Measurements from ENCODE around the gene SEMA5A. TPM values are rescaled to one million over a fixed set of nuclear protein-coding genes. Genes with fewer than 3 reads are reported as not detected.

The SEMA5A gene
- total RNA-seq, 4 donors from 2014 or later: 0.46 to 3.2 (median 1.7) TPM

- no peaks in the 10 kb centered on the region for H3K27me3 ChIP-seq
- no peaks in the 10 kb centered on the region for H3K36me3 ChIP-seq
- no peak overlapping the region for H3K4me3 ChIP-seq
- no peak for ATAC-seq
- H3K27ac ChIP-seq: no peak overlapping the region
- DNase-seq: no peak
- intact Hi-C loops (cut with DNase I; ENCODE audit: low total_unique reads): no loop called here
- TF ChIP-seq POLR2A (IDR thresholded peaks at IDR 0.05): no peak
- TF ChIP-seq CTCF (IDR thresholded peaks at IDR 0.05 in 4 of 5, conservative IDR thresholded peaks at IDR 0.05 in 1 of 5): no peak
- no peaks in the 10 kb centered on the region for H3K9me3 ChIP-seq
- in situ Hi-C loops (cut with MboI; ENCODE audit: low sequenced_read_pairs in 4 of 4): no loop called here
- H3K4me1 ChIP-seq: no peaks in the 10 kb centered on the region
Measured at GRCh38 chr5:9082996-9083395, 462.9 kb downstream of the SEMA5A start.

GRCh38 chr5:9072701-9073100 lies 473.2 kb downstream of the SEMA5A start:
- ATAC-seq (no peak), DNase-seq (no peak)
- Histone ChIP-seq H3K36me3 (no peaks in the 10 kb centered on the region), H3K4me1 (no peaks in the 10 kb centered on the region), H3K27ac (no peak overlapping the region), H3K9me3 (no peaks in the 10 kb centered on the region), H3K4me3 (no peak overlapping the region), H3K27me3 (no peaks in the 10 kb centered on the region)
- intact Hi-C loops (cut with DNase I; ENCODE audit: low total_unique reads) (no loop called here), in situ Hi-C loops (cut with MboI; ENCODE audit: low sequenced_read_pairs in 4 of 4) (no loop called here)
- no peak for TF ChIP-seq CTCF (IDR thresholded peaks at IDR 0.05 in 4 of 5, conservative IDR thresholded peaks at IDR 0.05 in 1 of 5)
- no peak for TF ChIP-seq POLR2A (IDR thresholded peaks at IDR 0.05)

GRCh38 chr5:9071524-9071923 lies 474.4 kb downstream of the SEMA5A start:
- intact Hi-C loops (cut with DNase I; ENCODE audit: low total_unique reads): no loop called here
- DNase-seq (no peak), ATAC-seq (no peak)
- Histone ChIP-seq H3K27me3 (no peaks in the 10 kb centered on the region), H3K4me1 (no peaks in the 10 kb centered on the region), H3K36me3 (no peaks in the 10 kb centered on the region), H3K27ac (no peak overlapping the region), H3K9me3 (no peaks in the 10 kb centered on the region), H3K4me3 (no peak overlapping the region)
- in situ Hi-C loops (cut with MboI; ENCODE audit: low sequenced_read_pairs in 4 of 4): no loop called here
- TF ChIP-seq CTCF (IDR thresholded peaks at IDR 0.05 in 4 of 5, conservative IDR thresholded peaks at IDR 0.05 in 1 of 5): no peak

- in situ Hi-C loops (cut with MboI; ENCODE audit: low sequenced_read_pairs in 4 of 4): no loop called here
- Histone ChIP-seq H3K27ac (no peak overlapping the region), H3K4me1 (no peaks in the 10 kb centered on the region), H3K27me3 (no peaks in the 10 kb centered on the region), H3K4me3 (no peak overlapping the region), H3K36me3 (no peaks in the 10 kb centered on the region), H3K9me3 (no peaks in the 10 kb centered on the region)
- no peak for ATAC-seq
- DNase-seq: no peak
- intact Hi-C loops (cut with DNase I; ENCODE audit: low total_unique reads): no loop called here
- TF ChIP-seq POLR2A (IDR thresholded peaks at IDR 0.05): no peak
- TF ChIP-seq CTCF (IDR thresholded peaks at IDR 0.05 in 4 of 5, conservative IDR thresholded peaks at IDR 0.05 in 1 of 5): no peak
Measured at GRCh38 chr5:9071074-9071473, 474.8 kb downstream of the SEMA5A start.

- intact Hi-C loops (cut with DNase I; ENCODE audit: low total_unique reads): no loop called here
- H3K27ac ChIP-seq: no peak overlapping the region
- H3K4me3 ChIP-seq: no peak overlapping the region
- H3K4me1 ChIP-seq: no peaks in the 10 kb centered on the region
- H3K36me3 ChIP-seq: no peaks in the 10 kb centered on the region
- no peak for TF ChIP-seq POLR2A (IDR thresholded peaks at IDR 0.05)
- no peak for TF ChIP-seq CTCF (IDR thresholded peaks at IDR 0.05 in 4 of 5, conservative IDR thresholded peaks at IDR 0.05 in 1 of 5)
- no peaks in the 10 kb centered on the region for H3K9me3 ChIP-seq
- no peak for DNase-seq
- H3K27me3 ChIP-seq: no peaks in the 10 kb centered on the region
- in situ Hi-C loops (cut with MboI; ENCODE audit: low sequenced_read_pairs in 4 of 4): no loop called here
- no peak for ATAC-seq
Measured at GRCh38 chr5:9069650-9070049, 476.2 kb downstream of the SEMA5A start.

Data from gastrocnemius medialis (tissue), 4 donors.